ENCODE results near the gene PNPT1. TPM values are rescaled to one million over a fixed set of nuclear protein-coding genes. Genes with fewer than 3 reads are reported as not detected.

PNPT1 gene
- total and polyA plus RNA-seq, 2 donors (not counting 3 experiments of a cell fraction or from before 2014, with no cell fraction given) = 6.6 to 32.4 TPM

DNA sequence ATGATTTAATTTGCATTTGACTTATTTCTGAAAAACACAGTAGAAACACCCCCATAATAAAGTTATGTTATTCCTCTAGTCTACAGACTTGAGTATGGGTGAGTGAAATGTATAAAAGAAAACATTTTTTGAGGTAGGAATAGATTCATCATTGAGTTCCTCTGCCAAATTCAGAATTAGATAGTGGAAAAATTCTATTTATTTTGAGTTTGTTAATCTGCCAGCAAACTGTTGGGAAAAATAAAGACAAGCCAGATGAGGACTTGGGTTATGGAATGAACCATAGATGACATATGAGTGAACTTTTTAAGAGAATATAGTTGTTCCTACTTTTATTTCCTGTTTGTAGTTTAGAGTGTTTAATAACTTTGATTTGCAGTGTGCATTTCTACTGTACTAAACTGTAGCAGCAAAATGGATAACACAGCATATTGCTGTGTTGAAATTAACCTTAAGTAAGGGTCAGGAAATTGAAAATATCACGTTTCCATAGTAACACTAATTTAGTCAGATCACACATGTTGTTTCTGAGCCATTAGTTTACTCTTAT lies 35.6 kb upstream of the PNPT1 start:
- DNase-seq (ENCODE audit: low read depth, low spot score) = no peak
- FAIRE-seq = no peak
- intact Hi-C loops (cut with micrococcal nuclease) (no loop called here), dilution Hi-C loops (cut with MboI; ENCODE audit: extremely low pct_ligation_motif_present, low sequenced_read_pairs) (no loop called here)
- BruUV-seq (replicated peaks) = no TSS peak
- POLR2A ChIA-PET = no interaction called here
- Histone ChIP-seq H3K27ac (ENCODE audit: insufficient read depth, low read depth, low read length) (no peak overlapping the region), H3K9ac (replicated peaks; ENCODE audit: extremely low read depth, insufficient read depth, low read length) (no peak overlapping the region), H3K79me2 (ENCODE audit: control insufficient read depth, insufficient read depth, low read length) (no peaks in the 10 kb centered on the region), H3K4me3 (replicated peaks in 1 of 3; ENCODE audit: insufficient read depth in 1 of 3, low read depth in 1 of 3, low read length in 3 of 3) (no peak overlapping the region), H3K9me1 (replicated peaks; ENCODE audit: control insufficient read depth, extremely low read depth, insufficient read depth, low read length) (no peaks in the 10 kb centered on the region), H3K36me3 (ENCODE audit: control insufficient read depth in 2 of 2, extremely low read depth in 1 of 2, insufficient read depth in 2 of 2, low read length in 2 of 2) (no peaks in the 10 kb centered on the region), H3K4me2 (ENCODE audit: insufficient read depth, low read length) (no peak overlapping the region), H2AFZ (ENCODE audit: low read depth, low read length) (no peak overlapping the region), H3K9me3 (replicated peaks; ENCODE audit: control insufficient read depth, insufficient read depth, low read length) (no peaks in the 10 kb centered on the region), H3K27me3 (ENCODE audit: control insufficient read depth in 2 of 2, insufficient read depth in 2 of 2, low read length in 2 of 2) (no peaks in the 10 kb centered on the region), H4K20me1 (replicated peaks; ENCODE audit: control insufficient read depth, extremely low read depth, insufficient read depth, low read length) (no peaks in the 10 kb centered on the region), H3K4me1 (ENCODE audit: control insufficient read depth, extremely low read depth, insufficient read depth, low read length) (no peaks in the 10 kb centered on the region)
- TF ChIP-seq JUN (IDR thresholded peaks at IDR 0.05; ENCODE audit: borderline replicate concordance, insufficient read depth, insufficient read length, low read depth) = no peak
- TF ChIP-seq, protein P1, sequence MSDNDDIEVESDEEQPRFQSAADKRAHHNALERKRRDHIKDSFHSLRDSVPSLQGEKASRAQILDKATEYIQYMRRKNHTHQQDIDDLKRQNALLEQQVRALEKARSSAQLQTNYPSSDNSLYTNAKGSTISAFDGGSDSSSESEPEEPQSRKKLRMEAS (IDR thresholded peaks at IDR 0.05; ENCODE audit: insufficient read depth, insufficient read length) = no peak
- no peak for TF ChIP-seq EZH2 (IDR thresholded peaks at IDR 0.05; ENCODE audit: borderline replicate concordance, low read depth, low read length, severe bottlenecking)
- TF ChIP-seq, protein P2, sequence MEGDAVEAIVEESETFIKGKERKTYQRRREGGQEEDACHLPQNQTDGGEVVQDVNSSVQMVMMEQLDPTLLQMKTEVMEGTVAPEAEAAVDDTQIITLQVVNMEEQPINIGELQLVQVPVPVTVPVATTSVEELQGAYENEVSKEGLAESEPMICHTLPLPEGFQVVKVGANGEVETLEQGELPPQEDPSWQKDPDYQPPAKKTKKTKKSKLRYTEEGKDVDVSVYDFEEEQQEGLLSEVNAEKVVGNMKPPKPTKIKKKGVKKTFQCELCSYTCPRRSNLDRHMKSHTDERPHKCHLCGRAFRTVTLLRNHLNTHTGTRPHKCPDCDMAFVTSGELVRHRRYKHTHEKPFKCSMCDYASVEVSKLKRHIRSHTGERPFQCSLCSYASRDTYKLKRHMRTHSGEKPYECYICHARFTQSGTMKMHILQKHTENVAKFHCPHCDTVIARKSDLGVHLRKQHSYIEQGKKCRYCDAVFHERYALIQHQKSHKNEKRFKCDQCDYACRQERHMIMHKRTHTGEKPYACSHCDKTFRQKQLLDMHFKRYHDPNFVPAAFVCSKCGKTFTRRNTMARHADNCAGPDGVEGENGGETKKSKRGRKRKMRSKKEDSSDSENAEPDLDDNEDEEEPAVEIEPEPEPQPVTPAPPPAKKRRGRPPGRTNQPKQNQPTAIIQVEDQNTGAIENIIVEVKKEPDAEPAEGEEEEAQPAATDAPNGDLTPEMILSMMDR (IDR thresholded peaks at IDR 0.05; ENCODE audit: extremely low read depth in 1 of 2, insufficient read depth in 1 of 2, low read depth in 1 of 2, low read length in 2 of 2) = no peak
- TF ChIP-seq GATA2 (IDR thresholded peaks at IDR 0.05; ENCODE audit: insufficient read depth, insufficient read length, low read depth, low read length) = no peak
- CTCF ChIA-PET = interaction anchor here (1.0 to 1.1 kb wide), 2 partner anchors 12 to 401 kb away, joined by 3 read pairs; no protein-coding TSS in a partner anchor
